ENCODE data around the gene PRAMEF1. TPM values are rescaled to one million over a fixed set of nuclear protein-coding genes. Genes with fewer than 3 reads are reported as not detected.
"Not testable (repeated sequence)": the region's sequence is repeated elsewhere in the genome, so short reads cannot be mapped to it uniquely, and the experiment has no call there.

PRAMEF1 gene
- polyA plus RNA-seq, 4 donors, result not detected

- no peak for DNase-seq (ENCODE audit: low read depth in 4 of 4, low spot score in 3 of 4)
Observed at GRCh38 chr1:12775443-12775842, 15.8 kb upstream of the PRAMEF1 start.

- DNase-seq (ENCODE audit: low read depth in 4 of 4, low spot score in 3 of 4), result no peak
Observed at GRCh38 chr1:12776801-12777557, 14.2 kb upstream of the PRAMEF1 start.

- DNase-seq (ENCODE audit: low read depth in 4 of 4, low spot score in 3 of 4), result no peak
Observed at GRCh38 chr1:12778061-12778460, 13.1 kb upstream of the PRAMEF1 start.

GRCh38 chr1:12778907-12779306 lies 12.3 kb upstream of the PRAMEF1 start:
- DNase-seq (ENCODE audit: low read depth in 4 of 4, low spot score in 3 of 4), result no peak

GRCh38 chr1:12781488-12781887 lies 9.7 kb upstream of the PRAMEF1 start:
- DNase-seq (ENCODE audit: low read depth in 4 of 4, low spot score in 3 of 4), result not testable (repeated sequence)

- not testable (repeated sequence) for DNase-seq (ENCODE audit: low read depth in 4 of 4, low spot score in 3 of 4)
Observed at GRCh38 chr1:12783783-12784182, 7.4 kb upstream of the PRAMEF1 start.

GRCh38 chr1:12784729-12785128 lies 6.5 kb upstream of the PRAMEF1 start:
- not testable (repeated sequence) for DNase-seq (ENCODE audit: low read depth in 4 of 4, low spot score in 3 of 4)

GRCh38 chr1:12798911-12799310 lies 7.7 kb downstream of the PRAMEF1 start:
- no peak for DNase-seq (ENCODE audit: low read depth in 4 of 4, low spot score in 3 of 4)

GRCh38 chr1:12799730-12800129 lies 8.5 kb downstream of the PRAMEF1 start:
- no peak for DNase-seq (ENCODE audit: low read depth in 4 of 4, low spot score in 3 of 4)

- DNase-seq (ENCODE audit: low read depth in 4 of 4, low spot score in 3 of 4), result no peak
Observed at GRCh38 chr1:12809933-12810332, 18.7 kb downstream of the PRAMEF1 start.

- no peak for DNase-seq (ENCODE audit: low read depth in 4 of 4, low spot score in 3 of 4)
Observed at GRCh38 chr1:12810691-12811408, 19.7 kb downstream of the PRAMEF1 start.

- no peak for DNase-seq (ENCODE audit: low read depth in 4 of 4, low spot score in 3 of 4)
Observed at GRCh38 chr1:12811409-12811784, 20.2 kb downstream of the PRAMEF1 start.

- DNase-seq (ENCODE audit: low read depth in 4 of 4, low spot score in 3 of 4), result not testable (repeated sequence)
Observed at GRCh38 chr1:12819061-12819460, 27.9 kb downstream of the PRAMEF1 start.

GRCh38 chr1:12831310-12831709 lies 40.1 kb downstream of the PRAMEF1 start, which contains the start of gene PRAMEF11:
Gene PRAMEF11 (minus strand): TSS chr1:12831410. CDS start chr1:12828789, 2,621 bp downstream.
- DNase-seq (ENCODE audit: low read depth in 4 of 4, low spot score in 3 of 4), result not testable (repeated sequence)

GRCh38 chr1:12833251-12833650 lies 42.1 kb downstream of the PRAMEF1 start:
- DNase-seq (ENCODE audit: low read depth in 4 of 4, low spot score in 3 of 4), result not testable (repeated sequence)

Other genes with a start within 250 kb of the PRAMEF1 start
- 100 to 1,000 TPM in 1 of 4 donors, 10 to 100 TPM in 3; 81.3 to 236 (median 88.0) TPM for gene DHRS3, start 173.2 kb upstream of the PRAMEF1 start, polyA plus RNA-seq (ENCODE audit: insufficient read length in 4 of 4)
- gene AADACL4, start 147.3 kb upstream of the PRAMEF1 start, polyA plus RNA-seq (ENCODE audit: insufficient read length in 4 of 4), result 1 to 10 TPM; 1.0 to 1.8 (median 1.2) TPM
- gene AADACL3, start 75.3 kb upstream of the PRAMEF1 start, polyA plus RNA-seq (ENCODE audit: insufficient read length in 4 of 4), result not detected
- gene CFAP107, start 45.2 kb upstream of the PRAMEF1 start, polyA plus RNA-seq (ENCODE audit: insufficient read length in 4 of 4), result 1 to 10 TPM in 3 of 4 donors, under 1 TPM in 1; 0.07 to 1.7 (median 1.1) TPM
- not detected for gene PRAMEF12, start 17.7 kb upstream of the PRAMEF1 start, polyA plus RNA-seq (ENCODE audit: insufficient read length in 4 of 4)
- gene PRAMEF11, start 40.0 kb downstream of the PRAMEF1 start, polyA plus RNA-seq (ENCODE audit: insufficient read length in 4 of 4), result not detected
- not detected for gene HNRNPCL1, start 57.3 kb downstream of the PRAMEF1 start, polyA plus RNA-seq (ENCODE audit: insufficient read length in 4 of 4)
- gene PRAMEF2, start 65.7 kb downstream of the PRAMEF1 start, polyA plus RNA-seq (ENCODE audit: insufficient read length in 4 of 4), result not detected
- not detected for gene PRAMEF4, start 94.8 kb downstream of the PRAMEF1 start, polyA plus RNA-seq (ENCODE audit: insufficient read length in 4 of 4)
- not detected for gene PRAMEF10, start 106.9 kb downstream of the PRAMEF1 start, polyA plus RNA-seq (ENCODE audit: insufficient read length in 4 of 4)
- gene PRAMEF7, start 125.2 kb downstream of the PRAMEF1 start, polyA plus RNA-seq (ENCODE audit: insufficient read length in 4 of 4), result not detected
- not detected for gene PRAMEF6, start 156.2 kb downstream of the PRAMEF1 start, polyA plus RNA-seq (ENCODE audit: insufficient read length in 4 of 4)